ACC112 (cell line): ENCODE measurements around the gene HNRNPA3.

ENCODE experiments used
- H2AFZ ChIP-seq: fragments of 200-600 bp; sonication (generic); one replicate; pipeline ENCODE4 v1.6.0; 2017; ENCODE audit warnings: antibody characterized with exemption, low read length; ENCODE audit not compliant: unreplicated experiment
- H3K27ac ChIP-seq: fragments of 200-600 bp; sonication (generic); 2 replicates; pipeline ENCODE4 v1.5.1; 2014; ENCODE audit warnings: low read depth, mild to moderate bottlenecking, antibody characterized with exemption, low read length, moderate library complexity
- H3K27me3 ChIP-seq: fragments of 200-600 bp; sonication (generic); 2 replicates; pipeline ENCODE4 v1.6.1; 2014; ENCODE audit warnings: mild to moderate bottlenecking, antibody characterized with exemption, low read length, moderate library complexity, mixed read lengths; ENCODE audit not compliant: insufficient read depth
- H3K36me3 ChIP-seq: fragments of 200-600 bp; sonication (generic); 2 replicates; pipeline ENCODE4 v1.6.1; 2016; ENCODE audit warnings: mild to moderate bottlenecking, antibody characterized with exemption, low read length, moderate library complexity, mixed read lengths; ENCODE audit not compliant: insufficient read depth
- H3K4me1 ChIP-seq: fragments of 200-600 bp; sonication (generic); one replicate; pipeline ENCODE4 v1.6.1; 2016; ENCODE audit warnings: low read length, mixed read lengths; ENCODE audit not compliant: insufficient read depth, unreplicated experiment, control insufficient read depth
- H3K4me3 ChIP-seq: fragments of 200-600 bp; sonication (generic); 2 replicates; pipeline ENCODE4 v1.5.1; 2014; ENCODE audit warnings: mild to moderate bottlenecking, low read depth, low read length
- H3K79me2 ChIP-seq: fragments of 200-600 bp; sonication (generic); one replicate; pipeline ENCODE4 v1.6.0; 2016; ENCODE audit warnings: low read length; ENCODE audit not compliant: control insufficient read depth, unreplicated experiment, insufficient read depth

Gene HNRNPA3

DNA sequence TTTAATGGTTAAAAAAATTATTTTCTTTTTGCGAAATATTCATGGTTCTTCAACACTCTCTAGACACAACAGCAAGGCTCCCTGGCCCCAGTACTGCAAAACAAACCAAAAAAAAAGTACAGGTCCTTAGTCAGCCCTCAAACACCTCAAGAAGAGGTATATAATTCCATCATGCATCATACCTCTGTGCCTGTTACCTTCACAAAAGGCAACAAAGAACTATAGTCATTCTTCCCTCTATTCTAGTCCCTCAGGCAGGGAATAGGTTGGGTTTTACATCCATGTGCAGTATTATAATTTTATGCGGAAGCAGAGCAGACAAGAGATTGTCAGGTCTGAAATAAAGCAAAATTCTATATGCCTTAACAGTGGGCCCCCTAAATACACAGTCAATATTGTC is 43.4 kb downstream of the HNRNPA3 start:
- peaks cover 73% of the 10 kb centered on the region for H3K4me1 ChIP-seq
- no peak overlapping the region for H2AFZ ChIP-seq
- peaks cover 32% of the 10 kb centered on the region for H3K36me3 ChIP-seq
- H3K27ac ChIP-seq: no peak overlapping the region
- H3K4me3 ChIP-seq: peak overlapping the region; percentile 23; the same call in 1 of the 2 replicates
- H3K79me2 ChIP-seq: peaks cover 99% of the 10 kb centered on the region
- H3K27me3 ChIP-seq: no peaks in the 10 kb centered on the region

DNA sequence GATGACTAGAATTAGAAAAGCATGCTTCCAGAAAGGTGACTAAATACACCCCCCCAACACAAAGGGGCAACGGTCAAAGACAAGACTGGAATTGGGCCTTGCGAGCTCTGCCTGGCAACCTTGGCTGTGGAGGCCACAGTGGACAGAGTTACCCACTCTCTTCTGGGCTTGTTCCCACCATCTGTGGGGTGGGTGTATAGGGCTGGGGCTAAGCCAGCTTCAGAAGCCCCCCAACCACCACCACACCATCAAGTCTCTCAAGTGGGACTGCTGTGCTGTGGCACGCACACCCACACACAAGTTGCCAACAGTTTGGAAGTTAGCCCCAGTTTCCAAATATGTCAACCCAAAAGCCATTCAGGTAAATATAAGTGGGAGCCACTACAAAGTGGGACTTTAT is 44.1 kb downstream of the HNRNPA3 start:
- Histone ChIP-seq H3K27ac (no peak overlapping the region), H3K4me1 (peaks cover 74% of the 10 kb centered on the region), H3K4me3 (no peak overlapping the region), H3K79me2 (peaks cover 99% of the 10 kb centered on the region), H3K36me3 (peaks cover 32% of the 10 kb centered on the region), H2AFZ (no peak overlapping the region), H3K27me3 (no peaks in the 10 kb centered on the region)

DNA sequence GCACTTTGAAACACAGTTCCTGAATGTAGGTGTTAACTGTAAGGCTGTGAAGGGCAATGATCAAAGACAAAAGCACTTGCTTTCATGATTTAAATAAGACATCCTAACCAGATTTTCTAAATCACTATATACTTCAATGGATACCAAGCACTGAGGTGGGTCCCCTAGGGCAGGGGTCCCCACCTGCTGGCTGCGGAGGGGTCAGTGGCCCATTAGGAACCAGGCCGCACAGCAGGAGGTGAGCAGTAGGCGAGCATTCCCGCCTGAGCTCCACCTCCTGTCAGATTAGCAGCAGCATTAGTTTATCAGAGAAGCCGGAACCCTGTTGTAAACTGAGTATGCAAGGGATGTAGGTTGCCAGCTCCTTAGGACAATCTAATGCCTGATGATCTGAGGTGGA is 44.9 kb downstream of the HNRNPA3 start:
- Histone ChIP-seq H3K27ac (no peak overlapping the region), H3K4me3 (no peak overlapping the region), H3K27me3 (no peaks in the 10 kb centered on the region), H3K36me3 (peaks cover 28% of the 10 kb centered on the region), H3K4me1 (peaks cover 66% of the 10 kb centered on the region), H3K79me2 (peaks cover 99% of the 10 kb centered on the region), H2AFZ (no peak overlapping the region)

DNA sequence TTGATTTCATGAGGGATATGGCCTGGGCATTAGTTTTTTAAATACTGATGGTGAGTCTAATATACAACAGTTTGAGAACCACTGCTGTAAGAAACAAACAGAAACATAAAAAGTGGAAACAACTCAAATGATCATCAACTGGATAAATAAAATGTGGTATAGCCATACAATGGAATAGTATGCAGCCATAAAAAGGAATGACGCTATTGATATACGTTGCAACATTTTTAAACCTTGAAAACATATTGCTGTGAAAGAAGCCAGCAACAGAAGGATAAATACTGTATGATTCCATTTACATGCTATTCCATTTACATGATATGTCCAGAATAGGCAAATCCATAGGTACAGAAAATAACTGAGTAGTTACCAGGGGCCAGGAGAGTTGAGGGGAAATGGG is 45.5 kb downstream of the HNRNPA3 start:
- Histone ChIP-seq H3K27ac (no peak overlapping the region), H3K4me1 (peaks cover 60% of the 10 kb centered on the region), H3K36me3 (peaks cover 28% of the 10 kb centered on the region)

DNA sequence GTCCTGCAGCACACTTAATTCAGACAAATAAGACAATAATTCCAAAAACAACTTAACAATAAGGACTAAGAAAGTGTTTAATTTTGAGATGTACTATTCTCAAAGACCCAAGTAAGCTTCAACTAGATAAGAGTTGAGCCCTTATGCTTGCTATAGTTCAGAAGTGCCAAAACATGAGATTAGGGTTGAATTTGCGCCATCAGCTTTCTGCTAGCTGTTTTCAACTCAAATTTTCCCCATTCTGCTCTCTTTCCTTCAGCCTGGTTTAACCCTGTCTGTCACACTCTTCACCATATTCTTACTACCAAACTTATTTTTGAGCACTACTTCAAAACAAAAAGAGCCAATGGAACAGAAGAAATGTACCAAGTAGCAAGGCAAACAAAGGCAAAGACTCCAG is 47.8 kb downstream of the HNRNPA3 start:
- no peak overlapping the region; the same call in 1 of the 2 replicates for H3K27ac ChIP-seq
- peaks cover 89% of the 10 kb centered on the region for H3K79me2 ChIP-seq
- H3K27me3 ChIP-seq: no peaks in the 10 kb centered on the region
- H2AFZ ChIP-seq: no peak overlapping the region
- peak overlapping the region; percentile 87 for H3K4me3 ChIP-seq
- peaks cover 41% of the 10 kb centered on the region for H3K4me1 ChIP-seq
- H3K36me3 ChIP-seq: peaks cover 9% of the 10 kb centered on the region

More for the DNA sequence above, 45.5 kb downstream of the HNRNPA3 start:
- Histone ChIP-seq H3K27me3 (no peaks in the 10 kb centered on the region), H2AFZ (no peak overlapping the region), H3K79me2 (peaks cover 99% of the 10 kb centered on the region), H3K4me3 (no peak overlapping the region)

DNA sequence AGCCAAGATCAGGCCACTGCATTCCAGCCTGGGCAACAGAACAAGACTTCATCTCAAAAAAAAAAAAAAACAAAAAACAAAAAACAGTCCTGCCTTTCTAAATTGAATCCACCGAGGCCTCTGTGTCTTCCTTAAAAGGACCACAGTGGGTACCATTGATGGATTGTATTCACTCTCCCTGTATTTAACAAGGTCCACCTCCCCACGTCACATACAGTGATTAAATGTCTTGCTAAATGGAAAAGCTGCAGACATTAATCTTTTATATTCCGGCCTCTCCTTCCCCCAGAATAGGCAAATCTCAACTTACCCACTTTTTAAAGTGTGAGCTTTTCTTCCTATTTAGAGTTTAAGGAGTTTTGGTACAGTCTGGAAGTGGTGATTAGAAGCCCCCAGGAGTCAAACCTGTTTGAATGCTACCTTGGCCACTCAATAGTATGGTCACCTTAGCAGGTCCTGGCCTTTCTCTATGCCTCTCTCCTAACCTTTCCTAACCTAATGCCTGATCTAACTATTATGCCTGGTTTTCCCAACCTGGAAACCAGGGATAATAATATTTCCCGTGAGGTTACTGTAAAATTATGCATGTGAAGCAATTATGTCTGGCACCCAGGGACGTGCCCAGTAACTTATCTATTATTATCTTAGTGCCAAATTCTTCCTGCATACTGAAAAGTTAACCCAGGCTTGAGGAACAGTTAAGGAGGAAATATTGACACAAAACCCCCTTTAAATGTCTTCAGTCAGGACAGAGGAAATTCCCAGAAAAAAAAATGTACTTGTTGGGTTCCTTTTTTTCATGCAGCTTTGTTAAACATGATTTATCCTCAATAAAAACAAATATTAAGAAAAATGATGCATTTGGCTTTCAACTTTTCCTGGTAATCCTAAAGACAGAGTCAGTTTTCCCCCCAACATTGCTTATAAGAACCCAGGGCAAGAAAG is 48.8 kb downstream of the HNRNPA3 start:
- peaks cover 79% of the 10 kb centered on the region for H3K79me2 ChIP-seq
- H2AFZ ChIP-seq: no peak overlapping the region
- no peaks in the 10 kb centered on the region for H3K27me3 ChIP-seq
- peak overlapping the region; percentile 87 for H3K4me3 ChIP-seq
- H3K36me3 ChIP-seq: peaks cover 9% of the 10 kb centered on the region
- peak overlapping the region; percentile 96; the same call in 1 of the 2 replicates for H3K27ac ChIP-seq
- H3K4me1 ChIP-seq: peaks cover 40% of the 10 kb centered on the region

DNA sequence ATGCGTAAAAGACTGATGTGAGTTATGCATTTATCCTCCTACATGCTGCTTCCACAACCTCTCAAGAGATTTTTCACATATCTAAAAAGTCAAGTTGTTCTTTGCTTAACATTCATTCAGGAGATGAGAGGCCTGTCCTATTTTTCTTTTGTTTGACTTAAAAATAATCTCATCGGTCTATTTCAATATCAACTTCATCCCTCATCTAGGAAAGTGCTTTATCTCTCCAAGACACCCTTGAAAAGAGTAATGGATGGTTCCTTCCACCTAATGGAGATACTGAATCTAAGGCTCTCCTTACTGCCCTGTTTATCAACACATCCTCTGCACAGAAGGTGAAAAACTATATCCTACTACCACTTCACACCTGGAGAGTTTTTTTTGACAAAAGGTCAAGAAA is 49.5 kb downstream of the HNRNPA3 start:
- peak overlapping the region; percentile 87 for H3K4me3 ChIP-seq
- H3K36me3 ChIP-seq: peaks cover 9% of the 10 kb centered on the region
- H3K27ac ChIP-seq: peak overlapping the region; percentile 96
- H3K79me2 ChIP-seq: peaks cover 72% of the 10 kb centered on the region
- no peaks in the 10 kb centered on the region for H3K27me3 ChIP-seq
- no peak overlapping the region for H2AFZ ChIP-seq
- H3K4me1 ChIP-seq: peaks cover 37% of the 10 kb centered on the region

DNA sequence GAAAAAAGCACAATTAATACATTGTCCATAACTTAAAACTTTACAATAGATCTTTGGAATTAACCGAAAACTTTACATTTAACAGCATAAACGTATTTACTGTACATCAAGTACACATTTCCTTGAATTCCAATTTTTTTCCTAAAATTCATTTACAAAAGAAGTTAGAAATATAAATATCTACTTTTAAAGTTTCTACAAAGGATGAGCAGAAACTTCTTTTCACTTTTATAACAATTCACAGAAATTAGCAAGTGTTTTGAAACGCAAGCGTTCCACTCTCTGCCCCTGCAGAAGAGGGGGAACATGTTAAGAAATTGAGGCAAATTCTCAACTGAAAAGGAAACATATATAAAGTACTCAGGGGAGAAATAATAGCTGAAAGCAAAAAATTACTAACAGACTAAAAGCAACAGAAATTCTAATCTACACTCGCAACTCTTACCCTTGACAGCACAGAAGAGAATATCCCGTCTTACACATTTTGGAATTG is 50.4 kb downstream of the HNRNPA3 start:
- Histone ChIP-seq H2AFZ (no peak overlapping the region), H3K4me1 (peaks cover 28% of the 10 kb centered on the region)

DNA sequence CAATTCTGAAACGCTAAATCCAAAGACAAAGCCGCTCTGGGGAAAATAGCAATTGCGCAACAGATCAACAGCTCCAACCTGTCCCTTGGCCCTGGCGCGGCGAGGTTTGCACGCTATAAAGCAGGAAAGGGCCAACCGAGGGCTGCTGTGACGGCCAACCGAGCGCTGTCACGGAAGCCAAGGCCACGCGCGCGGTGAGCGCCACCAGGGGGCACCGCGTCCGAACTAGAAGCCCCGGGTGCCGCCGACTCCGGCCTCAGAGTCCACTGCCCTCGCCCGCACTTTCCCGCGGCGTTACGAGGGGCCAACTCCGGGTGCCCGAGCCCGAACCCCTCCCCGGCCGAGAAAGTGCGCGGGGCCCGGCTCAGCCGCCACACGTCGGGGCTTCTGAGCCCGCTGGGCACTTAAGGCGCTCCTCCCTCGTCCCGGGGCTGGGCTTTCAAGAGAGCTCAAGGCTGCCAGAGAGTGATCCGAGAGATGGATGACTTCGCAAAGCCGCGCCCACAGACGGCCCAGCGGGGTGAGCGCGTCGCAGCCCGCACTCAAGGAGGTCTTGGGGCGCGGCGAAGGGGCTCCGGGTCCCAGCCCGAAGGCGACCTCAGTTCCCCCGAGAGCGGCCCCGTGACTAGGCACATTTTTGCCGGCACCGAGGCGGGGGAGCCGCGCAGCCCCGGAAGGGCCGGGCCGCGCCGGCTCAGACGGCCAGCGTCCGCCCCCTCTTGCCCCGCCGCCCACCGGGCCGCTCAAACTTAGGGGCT is 51.0 kb downstream of the HNRNPA3 start:
- peaks cover 56% of the 10 kb centered on the region for H3K79me2 ChIP-seq

More for the DNA sequence above, 50.4 kb downstream of the HNRNPA3 start:
- no peaks in the 10 kb centered on the region for H3K27me3 ChIP-seq
- peaks cover 63% of the 10 kb centered on the region for H3K79me2 ChIP-seq
- H3K27ac ChIP-seq: peak overlapping the region; percentile 96
- H3K36me3 ChIP-seq: peaks cover 8% of the 10 kb centered on the region
- H3K4me3 ChIP-seq: peak overlapping the region; percentile 87

DNA sequence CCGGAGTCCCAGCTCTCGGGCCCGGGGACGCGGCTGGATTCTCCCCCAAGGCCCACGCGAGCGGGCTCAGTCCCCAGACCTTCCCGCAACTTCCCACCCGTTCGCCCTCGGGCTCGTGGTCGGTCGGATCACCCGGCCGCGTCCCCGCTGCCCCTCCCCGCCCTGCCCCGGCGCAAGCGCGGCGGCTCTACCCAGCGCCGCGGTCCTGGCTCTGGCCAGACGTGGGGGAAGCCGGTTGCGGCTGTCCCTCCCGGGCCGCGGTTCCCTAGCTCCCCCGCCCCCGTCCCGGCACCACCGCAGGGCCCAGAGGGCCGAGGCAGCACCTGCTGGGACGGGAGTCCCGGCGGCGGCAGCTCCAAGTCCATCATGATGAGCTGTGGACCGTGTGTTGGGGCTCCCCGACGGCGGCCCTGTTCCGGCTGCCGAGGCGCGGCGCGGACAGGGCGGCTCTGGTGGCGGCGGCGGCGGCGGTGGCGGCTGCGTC is 51.7 kb downstream of the HNRNPA3 start:
- Histone ChIP-seq H3K27ac (peak overlapping the region; percentile 96), H3K79me2 (peaks cover 50% of the 10 kb centered on the region), H3K27me3 (no peaks in the 10 kb centered on the region), H3K36me3 (no peaks in the 10 kb centered on the region; the same call in 1 of the 2 replicates), H3K4me1 (peaks cover 26% of the 10 kb centered on the region), H2AFZ (no peak overlapping the region), H3K4me3 (peak overlapping the region; percentile 87)

More for the DNA sequence above, 51.0 kb downstream of the HNRNPA3 start:
- peak overlapping the region; percentile 96 for H3K27ac ChIP-seq
- H3K27me3 ChIP-seq: no peaks in the 10 kb centered on the region
- peaks cover 26% of the 10 kb centered on the region for H3K4me1 ChIP-seq
- H2AFZ ChIP-seq: no peak overlapping the region
- H3K36me3 ChIP-seq: peaks cover 3% of the 10 kb centered on the region; the same call in 1 of the 2 replicates
- peak overlapping the region; percentile 87 for H3K4me3 ChIP-seq
